Suprapubic skin (tissue), 4 donors: ENCODE measurements around the gene ICA1. TPM values are rescaled to one million over a fixed set of nuclear protein-coding genes. Genes with fewer than 3 reads are reported as not detected.

Experiments
- DNase-seq, 2 donors: peaks; one replicate each; pipeline ENCODE4 v3.0.0-alpha.2; 2019; ENCODE audit warnings: low spot score in 2 of 2
- H3K27ac ChIP-seq: fragments of 200-600 bp; sonication (generic); one replicate; pipeline ENCODE4 v1.5.1; 2019
- H3K27me3 ChIP-seq: fragments of 200-600 bp; sonication (generic); one replicate; pipeline ENCODE4 v1.5.1; 2019
- H3K36me3 ChIP-seq: fragments of 200-600 bp; sonication (generic); one replicate; pipeline ENCODE4 v1.5.1; 2019
- H3K4me1 ChIP-seq: fragments of 200-600 bp; sonication (generic); one replicate; pipeline ENCODE4 v1.5.1; 2019
- H3K4me3 ChIP-seq: fragments of 200-600 bp; sonication (generic); one replicate; pipeline ENCODE4 v1.5.1; 2019; ENCODE audit warnings: mild to moderate bottlenecking
- H3K9me3 ChIP-seq: fragments of 200-600 bp; sonication (generic); one replicate; pipeline ENCODE4 v1.5.1; 2019
- EP300 ChIP-seq: sonication (generic); formaldehyde crosslinking; IDR thresholded peaks from one replicate; pipeline ENCODE4 v1.6.1; 2017; ENCODE audit warnings: antibody characterized with exemption
- POLR2A ChIP-seq, 2 donors: fragments of 450-650 bp; IDR thresholded peaks; one replicate each; pipeline ENCODE4 v1.6.1; 2017; ENCODE audit warnings: antibody characterized with exemption in 2 of 2, mild to moderate bottlenecking in 2 of 2, moderate library complexity in 2 of 2
- POLR2AphosphoS5 ChIP-seq, 3 donors: sonication (generic); formaldehyde crosslinking; IDR thresholded peaks; one replicate each; pipeline ENCODE4 v1.6.1; 2017; ENCODE audit warnings: antibody characterized with exemption in 3 of 3
- WGBS: methylation state at CpG from one replicate; pipeline ENCODE4 v1.1.5; 2018; 5-methylcytosine and 5-hydroxymethylcytosine counted together
- total RNA-seq, 4 donors: library from RNA; depleted of rRNA; stranded (reverse); fragments of >200 nt; gene quantifications; one replicate each; pipeline ENCODE4 v1.1.0, GENCODE V29; 2016
- TF ChIP-seq, protein P1 (sequence below), 2 donors: fragments of 200-600 bp in 1 of 2; fragments of 450-650 bp in 1 of 2; sonication (generic) in 1 of 2; IDR thresholded peaks; one replicate each; pipeline ENCODE4 v1.5.1; 2016 to 2019; ENCODE audit warnings: antibody characterized with exemption in 2 of 2, mild to moderate bottlenecking in 1 of 2, moderate library complexity in 1 of 2

ICA1 gene
- total RNA-seq, 4 donors from 2014 or later = 22.3 to 140 (median 38.8) TPM

DNA sequence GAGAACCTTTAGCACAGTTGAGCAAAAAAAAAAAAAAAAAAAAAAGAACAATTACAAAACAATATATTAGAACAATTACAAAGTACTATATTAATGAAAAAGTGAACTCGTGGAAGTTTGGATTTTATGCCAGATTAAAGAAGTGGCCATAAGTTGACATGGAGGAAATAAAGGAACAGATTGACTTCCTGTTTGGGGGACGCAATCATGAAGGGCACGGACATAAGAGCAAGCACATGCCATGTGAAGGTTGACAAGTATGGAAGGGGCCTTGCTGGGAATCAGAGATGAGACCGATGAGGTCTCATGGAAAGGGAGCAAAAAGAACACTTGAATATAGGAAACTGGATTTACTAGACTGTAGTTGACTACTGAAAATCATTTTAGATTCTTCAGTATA, 61.7 kb downstream of the ICA1 start:
- DNase-seq = no peak
- Histone ChIP-seq H3K27ac (no peak overlapping the region), H3K4me3 (no peak overlapping the region), H3K27me3 (no peaks in the 10 kb centered on the region), H3K4me1 (peaks cover 11% of the 10 kb centered on the region), H3K36me3 (no peaks in the 10 kb centered on the region), H3K9me3 (no peaks in the 10 kb centered on the region)
- TF ChIP-seq POLR2AphosphoS5 (IDR thresholded peaks at IDR 0.05) (no peak), POLR2A (IDR thresholded peaks at IDR 0.05) (no peak)
- 75% methylated on average over 4 of the region's 4 CpGs for WGBS

GRCh38 chr7:8197994-8198698, 63.8 kb downstream of the ICA1 start:
- Histone ChIP-seq H3K36me3 (no peaks in the 10 kb centered on the region), H3K27ac (no peak overlapping the region), H3K9me3 (no peaks in the 10 kb centered on the region), H3K27me3 (no peaks in the 10 kb centered on the region), H3K4me1 (peaks cover 11% of the 10 kb centered on the region), H3K4me3 (no peak overlapping the region)
- DNase-seq = no peak
- no peak for TF ChIP-seq EP300
- TF ChIP-seq, protein P1, sequence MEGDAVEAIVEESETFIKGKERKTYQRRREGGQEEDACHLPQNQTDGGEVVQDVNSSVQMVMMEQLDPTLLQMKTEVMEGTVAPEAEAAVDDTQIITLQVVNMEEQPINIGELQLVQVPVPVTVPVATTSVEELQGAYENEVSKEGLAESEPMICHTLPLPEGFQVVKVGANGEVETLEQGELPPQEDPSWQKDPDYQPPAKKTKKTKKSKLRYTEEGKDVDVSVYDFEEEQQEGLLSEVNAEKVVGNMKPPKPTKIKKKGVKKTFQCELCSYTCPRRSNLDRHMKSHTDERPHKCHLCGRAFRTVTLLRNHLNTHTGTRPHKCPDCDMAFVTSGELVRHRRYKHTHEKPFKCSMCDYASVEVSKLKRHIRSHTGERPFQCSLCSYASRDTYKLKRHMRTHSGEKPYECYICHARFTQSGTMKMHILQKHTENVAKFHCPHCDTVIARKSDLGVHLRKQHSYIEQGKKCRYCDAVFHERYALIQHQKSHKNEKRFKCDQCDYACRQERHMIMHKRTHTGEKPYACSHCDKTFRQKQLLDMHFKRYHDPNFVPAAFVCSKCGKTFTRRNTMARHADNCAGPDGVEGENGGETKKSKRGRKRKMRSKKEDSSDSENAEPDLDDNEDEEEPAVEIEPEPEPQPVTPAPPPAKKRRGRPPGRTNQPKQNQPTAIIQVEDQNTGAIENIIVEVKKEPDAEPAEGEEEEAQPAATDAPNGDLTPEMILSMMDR (IDR thresholded peaks at IDR 0.05) = no peak
- TF ChIP-seq POLR2AphosphoS5 (IDR thresholded peaks at IDR 0.05) = no peak
- no peak for TF ChIP-seq POLR2A (IDR thresholded peaks at IDR 0.05)
- WGBS = 85% methylated on average over 5 of the region's 5 CpGs

DNA sequence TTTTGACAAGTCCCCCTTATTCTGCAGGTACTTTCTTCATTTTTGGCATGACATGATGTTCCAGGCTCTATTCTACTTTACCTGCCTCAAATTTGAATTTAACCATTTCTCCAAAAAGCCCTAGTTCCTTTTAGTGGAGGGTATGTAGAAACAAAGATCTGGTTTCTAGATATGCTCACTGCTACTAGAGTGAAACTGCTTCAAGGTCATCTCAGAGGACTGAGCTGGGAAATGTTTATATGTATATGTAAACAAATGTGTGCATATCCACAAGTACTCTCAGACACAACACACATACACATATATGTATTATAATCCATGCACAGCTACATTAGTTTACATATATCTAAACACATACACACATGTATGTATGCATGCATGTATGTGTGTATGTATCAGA, 69.1 kb downstream of the ICA1 start:
- H3K4me3 ChIP-seq = no peak overlapping the region
- H3K27me3 ChIP-seq = no peaks in the 10 kb centered on the region
- no peaks in the 10 kb centered on the region for H3K36me3 ChIP-seq
- no peak for DNase-seq
- no peak for TF ChIP-seq POLR2AphosphoS5 (IDR thresholded peaks at IDR 0.05)
- TF ChIP-seq, protein P1 (IDR thresholded peaks at IDR 0.05) = no peak
- no peak for TF ChIP-seq EP300
- no peak for TF ChIP-seq POLR2A (IDR thresholded peaks at IDR 0.05)
- H3K4me1 ChIP-seq = no peaks in the 10 kb centered on the region
- no peak overlapping the region for H3K27ac ChIP-seq
- no peaks in the 10 kb centered on the region for H3K9me3 ChIP-seq

DNA sequence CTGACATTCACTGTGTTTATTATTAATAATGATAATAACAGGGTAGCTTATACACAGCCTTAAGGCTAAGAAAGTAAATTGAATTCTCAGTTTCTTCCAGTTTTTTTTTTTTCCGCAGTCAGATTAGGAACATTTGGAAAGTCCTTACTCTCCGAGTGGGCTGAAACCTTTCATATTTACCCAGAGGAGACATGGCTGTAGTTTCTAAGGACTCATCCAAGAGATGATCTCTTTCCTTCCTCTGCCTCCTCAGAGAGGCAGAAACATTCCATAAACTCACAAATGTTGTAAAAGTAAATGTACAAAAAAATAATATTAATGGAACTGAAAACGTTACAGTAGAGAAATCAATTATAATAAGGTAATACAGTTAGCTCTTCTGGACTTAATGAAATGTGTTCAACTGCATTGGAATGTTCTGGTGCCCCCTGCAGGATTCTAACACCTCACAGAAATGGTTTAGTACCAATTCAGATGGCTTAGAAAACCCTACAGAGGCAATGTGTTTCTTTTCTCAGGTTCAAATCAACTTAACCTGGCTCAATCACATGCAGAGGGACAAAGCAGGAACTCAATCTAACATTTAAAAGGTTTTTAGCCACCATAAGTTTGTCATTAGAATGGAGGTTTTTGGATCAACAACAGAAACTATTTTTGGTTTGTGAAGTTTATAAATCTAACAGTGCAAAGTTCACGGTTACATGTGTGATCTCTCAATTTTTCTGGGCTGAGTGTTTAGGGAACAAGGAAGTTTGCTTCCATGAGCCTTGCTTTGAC, 71.7 kb downstream of the ICA1 start:
- TF ChIP-seq POLR2A (IDR thresholded peaks at IDR 0.05) = no peak
- TF ChIP-seq, protein P1 (IDR thresholded peaks at IDR 0.05) = peak in 1 of 2 donors; percentile 35
- H3K9me3 ChIP-seq = no peaks in the 10 kb centered on the region
- no peaks in the 10 kb centered on the region for H3K27me3 ChIP-seq
- H3K4me3 ChIP-seq = no peak overlapping the region
- 36% methylated on average over 4 of the region's 4 CpGs for WGBS
- no peak for DNase-seq
- no peaks in the 10 kb centered on the region for H3K36me3 ChIP-seq
- no peak overlapping the region for H3K27ac ChIP-seq
- H3K4me1 ChIP-seq = no peaks in the 10 kb centered on the region

- H3K27ac ChIP-seq = no peak overlapping the region
- DNase-seq = no peak
- no peaks in the 10 kb centered on the region for H3K4me1 ChIP-seq
- no peaks in the 10 kb centered on the region for H3K9me3 ChIP-seq
- no peaks in the 10 kb centered on the region for H3K36me3 ChIP-seq
- TF ChIP-seq EP300 (no peak), POLR2AphosphoS5 (IDR thresholded peaks at IDR 0.05) (no peak), POLR2A (IDR thresholded peaks at IDR 0.05) (no peak)
- TF ChIP-seq, protein P1 (IDR thresholded peaks at IDR 0.05) = no peak
- no peak overlapping the region for H3K4me3 ChIP-seq
- no peaks in the 10 kb centered on the region for H3K27me3 ChIP-seq
- 96% methylated on average over 7 of the region's 7 CpGs for WGBS
Measured at GRCh38 chr7:8189625-8190024, 72.3 kb downstream of the ICA1 start.
